CD4-positive, alpha-beta memory T cell (primary cell): Measurements from ENCODE around the gene SDCCAG8. TPM values are rescaled to one million over a fixed set of nuclear protein-coding genes. Genes with fewer than 3 reads are reported as not detected.

ENCODE experiments used
- CTCF ChIA-PET: fragments of 350-600 bp; sonication (Branson Sonifier 250); formaldehyde crosslinking; loops from one replicate; lab custom pipeline; 2021; ENCODE audit warnings: inconsistent platforms; ENCODE audit not compliant: partially characterized antibody; lab: Charles Lee
- POLR2A ChIA-PET: fragments of 350-600 bp; sonication (Branson Sonifier 250); formaldehyde crosslinking; loops from one replicate; lab custom pipeline; 2021; ENCODE audit not compliant: partially characterized antibody; lab: Charles Lee
- DNase-seq, 5 donors: peaks; one replicate each; pipeline versions ENCODE4 v3.0.0 to v3.0.0-alpha.2; 2020 to 2022; ENCODE audit warnings: mixed read lengths in 1 of 5
- H3K27ac ChIP-seq: one replicate; pipeline ENCODE4 v1.7.0; 2013; ENCODE audit warnings: low read depth, low read length
- H3K27me3 ChIP-seq: 2 replicates; pipeline ENCODE4 v1.7.0; 2013; ENCODE audit warnings: mild to moderate bottlenecking, low read length, moderate library complexity; ENCODE audit not compliant: insufficient read depth
- H3K36me3 ChIP-seq: 2 replicates; pipeline ENCODE4 v1.7.0; 2013; ENCODE audit warnings: mild to moderate bottlenecking, low read length, moderate library complexity; ENCODE audit not compliant: insufficient read depth
- H3K4me1 ChIP-seq: 2 replicates; pipeline ENCODE4 v1.7.0; 2013; ENCODE audit warnings: mild to moderate bottlenecking, low read length, moderate library complexity; ENCODE audit not compliant: insufficient read depth
- H3K4me3 ChIP-seq, 2 donors: one replicate each; pipeline ENCODE4 v1.7.0; 2013; ENCODE audit warnings: low read length in 2 of 2, mild to moderate bottlenecking in 1 of 2
- H3K9me3 ChIP-seq, 2 donors: one replicate each; pipeline ENCODE4 v1.7.0; 2013; ENCODE audit warnings: low read length in 2 of 2, control low read depth in 1 of 2; ENCODE audit not compliant: control insufficient read depth in 1 of 2
- H3K27ac Mint-ChIP-seq, 7 donors: one replicate each; pipeline ENCODE4 v1.8.0; 2020 to 2021; ENCODE audit warnings: mixed read lengths in 7 of 7, mild to moderate bottlenecking in 6 of 7, inconsistent platforms in 3 of 7, moderate library complexity in 3 of 7
- H3K27me3 Mint-ChIP-seq, 2 donors: one replicate each; pipeline ENCODE4 v1.8.0; 2020 to 2021; ENCODE audit warnings: mixed read lengths in 2 of 2
- H3K36me3 Mint-ChIP-seq, 2 donors: one replicate each; pipeline ENCODE4 v1.8.0; 2020 to 2021; ENCODE audit warnings: mixed read lengths in 2 of 2, inconsistent platforms in 1 of 2, mild to moderate bottlenecking in 1 of 2
- H3K4me1 Mint-ChIP-seq, 4 donors: one replicate each; pipeline ENCODE4 v1.8.0; 2020 to 2021; ENCODE audit warnings: mixed read lengths in 4 of 4, mild to moderate bottlenecking in 1 of 4
- H3K4me3 Mint-ChIP-seq, 8 donors: one replicate each; pipeline ENCODE4 v1.8.0; 2020 to 2021; ENCODE audit warnings: mixed read lengths in 8 of 8, mild to moderate bottlenecking in 7 of 8, moderate library complexity in 6 of 8, inconsistent platforms in 3 of 8
- H3K9me3 Mint-ChIP-seq, 8 donors: one replicate each; pipeline ENCODE4 v1.8.0; 2020 to 2021; ENCODE audit warnings: mixed read lengths in 8 of 8, mild to moderate bottlenecking in 5 of 8, inconsistent platforms in 3 of 8, moderate library complexity in 1 of 8
- intact Hi-C: fragments of 100-400 bp; cut with micrococcal nuclease; formaldehyde crosslinking; loops from one replicate; pipeline ENCODE4 v1.15.1; 2023
- polyA plus RNA-seq, 2 donors: library from polyadenylated mRNA; unstranded; fragments of 300-500 nt; fragmentation: Illumina TruSeq; gene quantifications; one replicate each; pipeline ENCODE4 v1.2.3, GENCODE V29; 2021
- total RNA-seq, 2 experiments: library from RNA; stranded (reverse); gene quantifications; one replicate each; pipeline ENCODE4 v1.2.3, GENCODE V29; 2021

Gene SDCCAG8
- total and polyA plus RNA-seq, 4 experiments from 2014 or later = 19.0 to 35.7 (median 27.7) TPM

DNA sequence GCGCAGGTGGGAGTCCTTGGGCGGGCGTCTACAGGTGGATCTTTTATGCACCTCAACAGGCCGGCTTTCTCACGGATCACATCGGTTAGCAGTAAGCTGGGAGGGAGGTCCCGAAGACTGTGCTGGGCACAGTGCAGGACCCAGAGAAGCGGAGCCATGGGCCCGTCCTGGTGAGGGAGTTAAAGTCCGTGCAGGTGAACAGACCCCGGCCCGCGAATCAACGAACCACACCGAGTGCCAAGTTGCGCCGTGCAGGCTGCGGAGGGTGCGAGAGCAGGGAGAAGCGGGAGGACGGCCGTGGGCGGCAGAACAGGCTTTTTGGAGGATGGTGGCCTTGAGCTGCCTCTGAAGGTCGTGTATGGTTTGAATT, 233.3 kb downstream of the SDCCAG8 start:
- peak overlapping the region in 1 of 8 donors; percentile 15 for H3K4me3 Mint-ChIP-seq
- peaks cover 0 to 4% (median under 1%) of the 10 kb centered on the region in 4 donors for H3K4me1 Mint-ChIP-seq
- peaks cover 0 to 3% (median 0%) of the 10 kb centered on the region in 8 donors for H3K9me3 Mint-ChIP-seq
- H3K4me1 ChIP-seq = no peaks in the 10 kb centered on the region
- no peak overlapping the region for H3K27ac ChIP-seq
- no peak overlapping the region for H3K4me3 ChIP-seq
- POLR2A ChIA-PET = no interaction called here
- H3K36me3 ChIP-seq = no peaks in the 10 kb centered on the region
- H3K9me3 ChIP-seq = no peaks in the 10 kb centered on the region
- H3K27me3 Mint-ChIP-seq = no peaks in the 10 kb centered on the region
- no peaks in the 10 kb centered on the region for H3K27me3 ChIP-seq
- H3K36me3 Mint-ChIP-seq = no peaks in the 10 kb centered on the region
- H3K27ac Mint-ChIP-seq = peak overlapping the region in 1 of 7 donors; percentile 23
- no peak for DNase-seq
- CTCF ChIA-PET = no interaction called here
- intact Hi-C loops = loop anchor here (10.0 kb wide), 1 partner anchor 786 kb away; no protein-coding TSS in a partner anchor

DNA sequence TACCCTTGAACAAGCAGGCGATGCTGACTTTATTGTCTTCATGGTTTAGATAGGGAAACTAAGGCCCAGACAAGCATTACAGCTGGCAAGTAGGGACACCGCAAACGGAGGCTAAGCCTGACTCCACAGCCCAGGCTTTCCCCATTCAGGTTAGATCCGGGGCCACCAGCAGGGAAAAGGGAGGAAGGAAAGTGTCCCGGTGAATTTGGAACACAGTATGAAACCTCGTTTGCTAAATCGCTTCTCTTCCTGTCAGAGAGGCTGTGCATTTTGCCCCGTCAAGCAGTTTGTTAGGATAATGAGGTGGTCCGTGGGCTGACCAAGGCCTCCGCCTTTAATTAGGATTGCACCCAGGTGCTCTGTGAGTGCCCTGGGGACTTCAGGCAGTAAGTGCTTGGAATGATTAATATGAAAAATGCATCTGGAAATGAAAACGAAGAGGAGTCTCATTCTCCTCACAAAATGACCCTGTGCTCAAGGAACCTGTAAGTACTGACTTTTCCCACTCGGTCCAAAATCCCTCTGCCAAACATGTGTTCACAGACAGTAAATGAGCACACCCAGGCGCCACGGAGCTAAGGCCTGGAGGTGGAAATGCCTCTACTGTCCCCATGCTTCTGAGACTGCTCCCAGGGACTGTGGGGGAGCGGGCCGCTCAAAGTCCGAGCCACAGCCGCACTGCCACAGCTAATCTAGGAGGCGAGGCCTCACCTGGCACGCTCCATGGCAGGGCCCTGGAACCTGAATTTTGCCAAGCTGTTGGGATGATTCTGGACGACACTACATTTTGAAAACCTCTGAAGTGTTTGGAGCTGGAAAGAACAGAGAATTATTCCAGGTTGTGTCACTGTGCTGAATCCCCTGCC, 234.1 kb downstream of the SDCCAG8 start:
- H3K4me1 Mint-ChIP-seq = peaks cover 0 to 4% (median under 1%) of the 10 kb centered on the region in 4 donors
- H3K27me3 ChIP-seq = no peaks in the 10 kb centered on the region
- H3K9me3 Mint-ChIP-seq = peaks cover 0 to 3% (median 0%) of the 10 kb centered on the region in 8 donors
- no peak overlapping the region for H3K27ac ChIP-seq
- POLR2A ChIA-PET = no interaction called here
- H3K36me3 Mint-ChIP-seq = peaks cover 0 to 4% of the 10 kb centered on the region in 2 donors
- peak overlapping the region in 1 of 7 donors; percentile 62 for H3K27ac Mint-ChIP-seq
- CTCF ChIA-PET = no interaction called here
- DNase-seq = no peak
- H3K9me3 ChIP-seq = no peaks in the 10 kb centered on the region
- no peak overlapping the region for H3K4me3 ChIP-seq
- no peaks in the 10 kb centered on the region for H3K4me1 ChIP-seq
- no peak overlapping the region for H3K4me3 Mint-ChIP-seq
- H3K36me3 ChIP-seq = no peaks in the 10 kb centered on the region
- intact Hi-C loops = loop anchor here (10.0 kb wide), 1 partner anchor 785 kb away; no protein-coding TSS in a partner anchor
- H3K27me3 Mint-ChIP-seq = no peaks in the 10 kb centered on the region

DNA sequence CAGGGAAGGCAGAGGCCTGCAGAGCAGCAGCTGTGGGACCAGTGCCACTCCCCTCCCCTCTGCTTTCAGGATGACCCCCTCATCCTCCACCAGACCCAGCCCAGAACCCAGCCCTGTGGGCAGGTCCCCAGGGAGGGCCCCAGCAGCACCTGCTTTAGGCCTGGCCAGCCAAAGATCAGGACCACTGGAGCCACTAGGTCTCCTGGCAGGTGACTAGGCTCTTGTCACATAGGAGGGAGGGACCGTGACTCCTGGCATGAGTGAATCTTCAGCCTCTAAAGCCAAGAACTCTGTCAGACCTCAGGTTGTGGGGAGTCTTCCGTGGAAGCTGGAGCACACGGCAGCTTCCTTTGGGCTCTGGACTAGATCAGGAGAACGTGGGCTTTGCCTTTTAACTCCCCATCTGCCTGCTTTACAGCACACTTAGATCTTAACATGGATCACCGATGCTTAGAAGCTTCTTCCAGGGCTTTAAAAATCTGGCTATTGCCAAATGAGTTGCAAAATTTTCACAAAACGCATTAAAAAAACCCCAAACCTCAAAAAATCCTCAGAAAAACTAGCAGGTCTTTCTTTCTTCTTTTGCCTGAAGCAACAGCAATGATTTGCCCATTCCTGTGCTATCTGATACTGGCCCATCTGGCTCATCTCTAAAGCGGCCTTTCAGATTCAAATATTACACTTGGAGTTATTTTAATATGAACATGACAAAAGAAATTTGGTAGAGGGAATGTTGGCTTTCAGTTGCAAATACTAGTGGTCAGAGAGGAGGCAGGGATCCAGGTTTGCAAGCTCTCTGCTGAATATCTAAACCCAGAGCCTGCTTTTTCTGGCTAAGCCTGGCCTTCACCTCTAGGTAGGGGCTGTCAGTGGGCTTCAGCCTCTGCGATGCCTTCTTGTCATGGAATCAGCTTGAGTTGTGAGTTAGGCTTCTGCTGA, 235.2 kb downstream of the SDCCAG8 start:
- Histone ChIP-seq H3K4me1 (no peaks in the 10 kb centered on the region), H3K9me3 (no peaks in the 10 kb centered on the region), H3K4me3 (no peak overlapping the region), H3K27ac (no peak overlapping the region), H3K36me3 (no peaks in the 10 kb centered on the region), H3K27me3 (no peaks in the 10 kb centered on the region)
- ChIA-PET POLR2A (no interaction called here), CTCF (no interaction called here)
- peaks cover 0 to 4% (median under 1%) of the 10 kb centered on the region in 4 donors for H3K4me1 Mint-ChIP-seq
- intact Hi-C loops = no loop called here
- H3K27me3 Mint-ChIP-seq = no peaks in the 10 kb centered on the region
- no peak overlapping the region for H3K4me3 Mint-ChIP-seq
- DNase-seq = no peak
- no peak overlapping the region for H3K27ac Mint-ChIP-seq
- peaks cover 0 to 5% of the 10 kb centered on the region in 2 donors for H3K36me3 Mint-ChIP-seq
- peaks cover 0 to 3% (median 0%) of the 10 kb centered on the region in 8 donors for H3K9me3 Mint-ChIP-seq

DNA sequence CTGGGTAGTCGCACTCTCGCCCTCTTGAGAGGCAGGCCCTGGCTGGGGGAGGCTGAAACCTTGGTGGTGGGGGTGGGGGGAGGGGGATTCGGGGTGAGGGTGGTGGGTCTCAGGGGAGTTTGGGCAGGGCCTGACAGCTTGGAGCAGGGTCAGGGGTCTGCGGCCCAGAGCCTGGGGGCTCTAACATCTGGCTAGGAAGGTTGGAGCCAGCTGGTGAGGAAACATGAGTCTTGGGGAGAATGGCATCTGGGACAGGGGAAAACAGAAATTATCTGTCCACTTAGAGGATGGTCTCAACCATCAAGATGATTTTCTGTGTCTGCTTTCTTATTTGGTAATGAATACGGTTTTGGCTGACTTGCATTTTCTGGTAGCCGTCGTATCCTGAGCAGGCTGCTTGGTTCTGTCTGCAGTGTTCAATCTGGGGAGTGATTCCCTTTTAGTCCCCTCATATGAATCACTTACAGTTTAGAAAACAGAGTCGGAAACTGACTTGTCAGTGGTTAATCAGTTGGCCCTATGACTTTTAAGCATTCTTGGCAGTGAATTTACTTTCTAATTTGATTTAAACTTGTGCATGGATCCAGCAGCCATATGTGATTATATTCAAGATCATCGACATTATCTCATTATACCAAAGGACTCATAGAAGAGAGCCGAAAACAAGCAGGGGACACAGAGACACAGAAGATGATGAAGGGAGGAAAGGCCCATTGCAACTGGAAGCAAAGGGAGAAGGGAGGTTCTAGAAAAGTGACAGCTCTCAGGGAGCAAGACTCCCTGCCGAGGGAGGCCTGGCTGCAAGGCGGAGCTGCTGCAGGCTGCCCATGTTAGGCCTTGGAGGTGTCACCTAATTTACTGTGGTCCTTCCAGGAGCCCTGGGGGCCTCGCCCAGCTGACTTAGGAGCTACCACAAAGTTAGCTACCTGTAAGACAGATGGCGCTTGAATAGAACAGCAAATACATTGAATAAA, 237.6 kb downstream of the SDCCAG8 start:
- H3K4me1 Mint-ChIP-seq = peaks cover 1 to 5% (median 4%) of the 10 kb centered on the region in 4 donors
- no peak overlapping the region for H3K27ac ChIP-seq
- no peaks in the 10 kb centered on the region for H3K27me3 ChIP-seq
- H3K4me1 ChIP-seq = no peaks in the 10 kb centered on the region
- intact Hi-C loops = no loop called here
- peak overlapping the region in 2 of 7 donors; percentile 8 to 29 for H3K27ac Mint-ChIP-seq
- ChIA-PET CTCF (no interaction called here), POLR2A (no interaction called here)
- no peaks in the 10 kb centered on the region for H3K27me3 Mint-ChIP-seq
- no peak for DNase-seq
- H3K36me3 Mint-ChIP-seq = peaks cover 6 to 14% of the 10 kb centered on the region in 2 donors
- H3K4me3 ChIP-seq = no peak overlapping the region
- no peak overlapping the region for H3K4me3 Mint-ChIP-seq
- no peaks in the 10 kb centered on the region for H3K9me3 ChIP-seq
- H3K9me3 Mint-ChIP-seq = peaks cover 0 to 4% (median 0%) of the 10 kb centered on the region in 8 donors
- no peaks in the 10 kb centered on the region for H3K36me3 ChIP-seq

DNA sequence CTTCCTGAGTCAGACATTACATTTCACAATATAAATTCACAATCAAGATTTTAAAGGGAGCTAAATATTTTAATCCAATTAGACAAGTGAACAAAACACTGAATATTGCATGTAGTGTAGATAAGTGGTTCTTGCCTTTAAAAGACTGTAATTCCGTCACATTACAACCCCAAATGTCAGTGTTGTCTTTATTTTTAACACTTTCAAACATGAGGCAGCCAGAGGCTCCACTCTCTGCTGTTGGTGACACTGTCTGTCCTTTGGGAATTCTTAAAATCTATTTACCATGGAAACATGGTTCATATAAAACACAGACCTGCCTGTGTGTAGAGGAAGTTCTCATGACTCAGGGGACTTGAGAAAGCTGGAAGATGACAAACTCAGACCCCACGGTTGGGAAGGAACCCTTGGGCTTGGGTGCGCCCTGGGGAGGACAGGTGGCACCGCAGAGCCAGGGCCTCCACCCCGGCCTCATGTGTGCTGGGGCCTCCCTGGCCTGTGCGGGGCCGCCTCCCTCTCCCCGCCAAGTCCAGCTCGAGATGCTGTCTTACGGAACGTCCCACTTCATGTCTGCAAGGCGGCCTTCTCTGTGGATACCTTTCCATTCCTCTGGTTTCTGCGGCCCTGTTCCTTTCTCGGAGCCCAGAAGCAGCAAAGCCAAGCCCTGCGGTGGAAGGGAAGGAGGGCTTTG, 239.0 kb downstream of the SDCCAG8 start:
- Mint-ChIP-seq H3K4me3 (no peak overlapping the region), H3K27ac (no peak overlapping the region), H3K27me3 (no peaks in the 10 kb centered on the region), H3K36me3 (peaks cover 8 to 22% of the 10 kb centered on the region in 2 donors), H3K9me3 (peaks cover 0 to 3% (median 0%) of the 10 kb centered on the region in 8 donors), H3K4me1 (peaks cover 1 to 6% (median 4%) of the 10 kb centered on the region in 4 donors)
- Histone ChIP-seq H3K4me1 (no peaks in the 10 kb centered on the region), H3K9me3 (no peaks in the 10 kb centered on the region), H3K4me3 (no peak overlapping the region), H3K27me3 (no peaks in the 10 kb centered on the region), H3K36me3 (no peaks in the 10 kb centered on the region), H3K27ac (no peak overlapping the region)
- ChIA-PET CTCF (no interaction called here), POLR2A (interaction anchor here (0.6 kb wide), 1 partner anchor 16 kb away, joined by 4 read pairs; no protein-coding TSS in a partner anchor)
- no peak for DNase-seq
- intact Hi-C loops = no loop called here
